ENCODE data around the gene PLPP2.
"Not testable (repeated sequence)": the region's sequence is repeated elsewhere in the genome, so short reads cannot be mapped to it uniquely, and the experiment has no call there.

PLPP2 gene

GRCh38 chr19:262125-262524 lies 29.1 kb downstream of the PLPP2 start:
- DNase-seq: no peak

GRCh38 chr19:256804-257203 lies 34.4 kb downstream of the PLPP2 start:
- DNase-seq: not testable (repeated sequence)

DNA sequence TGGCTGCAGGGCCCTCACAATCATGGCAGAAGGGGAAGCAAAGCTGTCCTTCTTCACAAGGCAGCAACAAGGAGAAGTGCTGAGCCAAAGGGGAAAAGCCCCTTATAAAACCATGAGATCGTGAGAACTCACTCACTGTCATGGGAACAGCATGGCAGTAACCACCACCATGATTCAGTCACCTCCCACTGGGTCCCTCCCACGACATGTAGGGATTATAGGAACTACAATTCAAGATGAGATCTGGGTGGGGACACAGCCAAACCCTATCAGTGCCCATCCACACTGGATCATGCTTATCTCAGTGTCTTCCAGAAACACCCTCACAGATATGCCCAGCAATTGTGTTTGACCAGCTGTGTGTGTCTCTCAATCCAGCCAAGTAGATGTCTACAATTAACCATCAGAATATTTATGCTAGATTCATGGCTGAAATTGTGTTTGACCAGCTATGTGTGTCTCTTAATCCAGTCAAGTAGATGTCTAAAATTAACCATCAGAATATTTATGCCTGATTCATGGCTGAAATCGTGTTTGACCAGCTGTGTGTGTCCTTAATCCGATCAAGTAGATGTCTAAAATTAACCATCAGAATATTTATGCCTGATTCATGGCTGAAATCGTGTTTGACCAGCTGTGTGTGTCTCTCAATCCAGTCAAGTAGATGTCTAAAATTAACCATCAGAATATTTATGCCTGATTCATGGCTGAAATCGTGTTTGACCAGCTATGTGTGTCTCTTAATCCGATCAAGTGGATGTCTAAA lies 38.6 kb downstream of the PLPP2 start:
- not testable (repeated sequence) for DNase-seq

GRCh38 chr19:246551-246950 lies 44.7 kb downstream of the PLPP2 start:
- no peak for DNase-seq

- not testable (repeated sequence) for DNase-seq
Measured at GRCh38 chr19:245900-246299, 45.3 kb downstream of the PLPP2 start.

DNA sequence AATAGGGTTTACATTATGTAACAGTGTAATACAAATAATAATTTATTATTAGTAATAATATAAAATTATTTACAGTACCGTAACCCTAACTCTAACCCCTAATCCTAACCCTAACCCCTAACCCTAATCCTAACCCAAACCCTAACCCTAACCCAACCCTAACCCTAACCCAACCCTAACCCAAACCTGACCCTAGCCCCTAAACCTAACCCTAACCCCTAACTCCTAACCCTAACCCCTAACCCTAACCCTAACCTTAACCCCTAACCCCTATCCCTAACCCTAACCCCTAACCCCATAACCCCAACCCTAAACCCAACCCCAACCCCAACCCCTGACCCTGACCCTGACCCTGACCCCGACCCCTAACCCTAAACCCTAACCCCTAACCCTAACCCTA lies 45.7 kb downstream of the PLPP2 start:
- no peak for DNase-seq
